Bronchial epithelial cell (primary cell): Measurements from ENCODE around the gene KANK2. TPM values are rescaled to one million over a fixed set of nuclear protein-coding genes. Genes with fewer than 3 reads are reported as not detected.

Experiments used
- DNase-seq: peaks from one replicate; pipeline ENCODE4 v3.0.0-alpha.2; 2010; ENCODE audit warnings: low read depth
- FAIRE-seq: peaks from 2 replicates; lab custom pipeline; 2011; peaks lifted over from hg19 to GRCh38; lab: Jason Lieb, UNC
- H3K27me3 ChIP-seq: 2 replicates; pipeline ENCODE4 v1.5.1; 2011; ENCODE audit warnings: low read length; ENCODE audit not compliant: control insufficient read depth, insufficient read depth
- H3K36me3 ChIP-seq: 2 replicates; pipeline ENCODE4 v1.5.1; 2011; ENCODE audit warnings: low read length; ENCODE audit not compliant: control insufficient read depth, insufficient read depth
- H3K4me3 ChIP-seq: 2 replicates; pipeline ENCODE4 v1.5.1; 2011; ENCODE audit warnings: mild to moderate bottlenecking, low read depth, low read length, control low read depth
- total RNA-seq: library from RNA; depleted of rRNA; stranded (reverse); fragments of >200 nt; gene quantifications from 2 replicates; pipeline ENCODE4 v1.2.1, GENCODE V29; 2014
- TF ChIP-seq, protein P1 (sequence below): IDR thresholded peaks from 2 replicates; pipeline ENCODE4 v1.5.1; 2011; ENCODE audit warnings: mild to moderate bottlenecking, moderate library complexity, low read length, control low read depth, inconsistent platforms; ENCODE audit not compliant: insufficient read depth, severe bottlenecking

The KANK2 gene
- total RNA-seq, 1 donor from 2014 or later, result 10.8 TPM

DNA sequence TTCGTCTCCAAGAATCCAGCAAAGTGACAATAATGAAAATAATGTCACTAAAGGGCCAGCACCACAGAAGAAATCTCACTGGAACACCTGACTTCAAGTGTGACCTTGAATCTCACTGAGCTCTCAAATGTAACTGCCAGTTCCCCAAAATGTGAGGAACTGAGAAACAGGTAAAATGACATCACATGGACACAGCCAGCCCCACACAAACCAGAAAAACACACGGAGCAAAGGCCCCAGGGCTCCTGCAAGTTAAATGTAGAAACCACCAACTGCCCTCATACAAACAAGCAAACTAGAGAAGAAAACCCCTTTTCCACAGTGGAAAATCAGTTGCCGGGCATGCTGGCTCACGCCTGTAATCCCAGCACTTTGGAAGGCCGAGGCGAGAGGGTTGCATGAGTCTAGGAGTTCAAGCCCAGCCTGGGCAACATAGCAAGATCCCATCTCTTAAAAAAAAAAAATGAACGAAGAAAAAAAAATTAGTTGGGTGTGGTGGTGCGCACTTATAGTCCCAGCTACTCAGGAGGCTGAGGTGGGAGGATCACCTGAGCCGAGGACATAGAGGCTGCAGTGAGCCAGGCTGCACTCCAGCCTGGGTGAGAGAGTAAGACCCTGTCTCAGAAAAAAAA lies 8.7 kb upstream of the KANK2 start:
- DNase-seq, result no peak
- H3K36me3 ChIP-seq, result peaks cover 9% of the 10 kb centered on the region
- H3K4me3 ChIP-seq, result no peak overlapping the region
- no peaks in the 10 kb centered on the region for H3K27me3 ChIP-seq
- FAIRE-seq, result no peak
- TF ChIP-seq, protein P1, sequence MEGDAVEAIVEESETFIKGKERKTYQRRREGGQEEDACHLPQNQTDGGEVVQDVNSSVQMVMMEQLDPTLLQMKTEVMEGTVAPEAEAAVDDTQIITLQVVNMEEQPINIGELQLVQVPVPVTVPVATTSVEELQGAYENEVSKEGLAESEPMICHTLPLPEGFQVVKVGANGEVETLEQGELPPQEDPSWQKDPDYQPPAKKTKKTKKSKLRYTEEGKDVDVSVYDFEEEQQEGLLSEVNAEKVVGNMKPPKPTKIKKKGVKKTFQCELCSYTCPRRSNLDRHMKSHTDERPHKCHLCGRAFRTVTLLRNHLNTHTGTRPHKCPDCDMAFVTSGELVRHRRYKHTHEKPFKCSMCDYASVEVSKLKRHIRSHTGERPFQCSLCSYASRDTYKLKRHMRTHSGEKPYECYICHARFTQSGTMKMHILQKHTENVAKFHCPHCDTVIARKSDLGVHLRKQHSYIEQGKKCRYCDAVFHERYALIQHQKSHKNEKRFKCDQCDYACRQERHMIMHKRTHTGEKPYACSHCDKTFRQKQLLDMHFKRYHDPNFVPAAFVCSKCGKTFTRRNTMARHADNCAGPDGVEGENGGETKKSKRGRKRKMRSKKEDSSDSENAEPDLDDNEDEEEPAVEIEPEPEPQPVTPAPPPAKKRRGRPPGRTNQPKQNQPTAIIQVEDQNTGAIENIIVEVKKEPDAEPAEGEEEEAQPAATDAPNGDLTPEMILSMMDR, result no peak

DNA sequence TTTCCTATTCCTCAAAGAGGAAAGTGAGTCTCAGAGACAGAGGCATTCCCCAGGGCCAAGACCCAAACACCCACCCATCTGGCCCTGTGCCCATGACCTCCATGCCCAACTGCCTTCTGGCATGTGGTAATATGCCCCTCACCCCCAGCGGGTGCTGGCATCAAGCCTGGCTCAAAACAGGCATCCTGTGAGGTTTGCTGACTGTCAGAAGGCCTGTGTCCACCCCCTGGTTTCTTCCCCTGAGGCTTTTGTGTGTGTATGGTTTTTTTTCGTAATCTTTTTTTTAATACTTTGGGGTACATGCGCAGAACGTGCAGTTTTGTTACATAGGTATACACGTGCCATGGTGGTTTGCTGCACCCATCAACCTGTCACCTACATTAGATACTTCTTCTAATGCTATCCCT lies 7.6 kb upstream of the KANK2 start:
- DNase-seq, result no peak
- Histone ChIP-seq H3K4me3 (no peak overlapping the region), H3K27me3 (no peaks in the 10 kb centered on the region), H3K36me3 (peaks cover 11% of the 10 kb centered on the region)
- FAIRE-seq, result no peak
- TF ChIP-seq, protein P1, result no peak

DNA sequence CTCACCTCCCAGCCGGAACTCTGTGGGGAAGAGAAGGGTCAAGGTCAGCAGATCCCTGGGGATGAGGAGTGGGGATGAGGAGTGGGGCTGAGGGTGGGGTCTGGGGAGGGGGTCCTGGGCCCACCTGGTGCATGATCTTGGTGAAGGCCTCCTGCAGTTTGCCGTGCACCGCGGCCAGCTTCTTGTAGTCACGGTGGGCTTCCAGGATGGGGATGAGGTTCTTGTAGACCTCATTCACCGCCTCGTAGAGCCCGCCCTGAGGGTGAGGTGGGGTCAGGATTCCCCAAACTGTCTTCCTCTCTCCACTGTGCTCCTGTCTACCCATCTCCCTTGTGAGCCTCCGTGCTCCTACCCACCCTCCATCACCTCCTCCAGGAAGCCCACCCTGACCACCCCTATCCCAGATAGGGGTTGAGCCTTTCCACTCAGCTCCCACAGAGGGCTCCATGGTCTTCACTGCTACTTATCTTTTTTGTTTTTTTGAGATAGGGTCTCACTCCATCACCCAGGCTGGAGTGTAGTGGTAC lies 6.8 kb upstream of the KANK2 start:
- Histone ChIP-seq H3K27me3 (no peaks in the 10 kb centered on the region), H3K36me3 (peaks cover 14% of the 10 kb centered on the region), H3K4me3 (no peak overlapping the region)
- DNase-seq, result no peak
- TF ChIP-seq, protein P1, result no peak
- FAIRE-seq, result no peak

DNA sequence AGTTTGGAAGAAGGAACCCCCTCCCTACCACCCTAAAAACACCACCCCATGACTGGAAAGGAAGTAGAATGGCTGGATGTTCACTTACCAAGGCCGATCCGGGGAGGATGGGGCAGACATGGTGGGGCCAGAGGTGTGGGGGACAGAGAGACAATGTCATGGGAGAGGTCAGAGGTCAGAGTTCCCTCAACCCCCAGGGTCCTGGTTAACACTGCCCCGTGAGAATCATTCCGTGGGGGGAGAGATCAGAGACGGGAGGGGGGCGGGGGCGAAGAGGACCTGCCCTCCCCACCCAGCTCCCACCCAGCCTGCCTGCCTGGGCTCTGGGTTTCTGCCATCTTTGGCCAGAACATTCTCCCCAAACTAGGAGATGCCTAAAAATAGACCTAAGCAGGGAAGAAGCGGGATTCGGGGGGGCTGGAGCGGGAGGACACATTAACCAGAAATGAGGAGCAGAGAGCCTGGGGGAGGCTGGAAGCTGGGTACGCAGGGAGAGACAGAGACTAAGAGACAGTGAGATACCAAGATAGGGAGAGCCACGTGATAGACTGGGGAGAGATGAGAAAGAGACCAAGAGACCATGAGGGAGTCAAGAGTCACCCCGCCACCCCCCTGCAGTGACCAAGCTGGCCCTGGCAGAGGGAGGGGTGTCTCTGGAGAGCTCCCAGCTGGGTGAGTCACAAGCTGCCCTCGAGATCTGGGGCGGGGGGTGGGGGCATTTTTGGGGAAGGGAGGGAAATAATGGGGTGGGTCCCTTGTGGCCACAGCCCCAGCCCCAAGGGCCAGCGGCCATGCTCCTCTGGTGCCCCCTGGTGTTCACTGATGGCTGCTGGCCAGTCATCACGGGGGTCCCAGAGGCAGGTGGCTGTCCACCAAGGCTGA lies 6.1 kb upstream of the KANK2 start:
- TF ChIP-seq, protein P1, result peak; percentile 83
- FAIRE-seq (no peak), DNase-seq (no peak)
- Histone ChIP-seq H3K36me3 (peaks cover 13% of the 10 kb centered on the region), H3K4me3 (no peak overlapping the region), H3K27me3 (no peaks in the 10 kb centered on the region)

DNA sequence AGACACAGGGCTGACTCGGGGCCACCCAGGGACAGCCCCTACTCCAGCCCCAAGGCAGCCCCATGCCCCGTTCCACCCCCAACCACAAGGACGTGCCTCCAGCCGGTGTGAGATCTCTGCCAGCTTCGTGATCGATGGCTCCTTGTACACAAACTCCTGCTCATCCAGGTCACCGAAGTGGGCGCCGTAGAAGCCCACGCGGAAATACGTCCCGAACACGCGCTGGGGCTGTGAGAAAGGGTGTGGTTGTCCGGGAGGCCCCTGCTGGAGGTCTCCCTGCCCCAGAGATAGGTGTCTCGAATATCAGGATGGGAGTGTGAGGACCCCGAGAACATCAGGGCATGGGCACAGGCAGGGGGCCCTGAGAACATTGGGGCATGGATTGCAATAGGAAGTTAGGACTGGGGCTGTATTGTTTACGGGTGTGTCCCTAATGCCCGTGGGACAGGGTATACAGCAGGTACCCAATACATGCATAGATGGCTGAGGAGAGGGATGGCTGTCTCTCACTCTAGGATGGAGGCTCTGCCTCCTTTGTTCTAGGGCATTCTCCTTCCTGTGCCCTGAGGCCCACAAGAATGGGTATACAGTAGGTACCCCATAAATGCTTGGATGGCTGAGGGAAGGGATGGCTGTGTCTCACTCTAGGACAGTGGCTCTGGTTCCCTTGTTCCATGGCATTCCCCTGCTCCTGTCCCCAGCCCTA lies 5.3 kb upstream of the KANK2 start:
- no peak for DNase-seq
- no peaks in the 10 kb centered on the region for H3K27me3 ChIP-seq
- H3K36me3 ChIP-seq, result peaks cover 13% of the 10 kb centered on the region
- no peak overlapping the region for H3K4me3 ChIP-seq
- TF ChIP-seq, protein P1, result no peak
- FAIRE-seq, result no peak
